IMR-90 (cell line): ENCODE data around the gene SDHA. TPM values are rescaled to one million over a fixed set of nuclear protein-coding genes. Genes with fewer than 3 reads are reported as not detected.

ENCODE experiments used
- ATAC-seq: fragments of 200-7000 bp; cut with Tn5 transposase; 2 replicates; pipeline ENCODE4 v1.9.1; 2020; ENCODE audit warnings: low read depth, mild to moderate bottlenecking, moderate library complexity
- BruUV-seq: library from RNA; stranded (reverse); fragments of 400-500 nt; replicated peaks from 2 replicates; lab custom pipeline; 2021; lab: Mats Ljungman, UMichigan
- CTCF ChIA-PET: fragments of 300-600 bp; formaldehyde crosslinking; extraction: SDS; loops from one replicate; lab custom pipeline; 2021; ENCODE audit warnings: antibody characterized with exemption; lab: Yijun Ruan, JAX
- POLR2A ChIA-PET: fragments of 300-600 bp; sonication (Branson Sonifier 250); formaldehyde crosslinking; loops from one replicate; lab custom pipeline; 2022; ENCODE audit warnings: antibody characterized with exemption; ENCODE audit not compliant: unreplicated experiment; lab: Charles Lee
- DNase-seq: peaks from one replicate; pipeline ENCODE4 v3.0.0; 2013
- H2AFZ ChIP-seq: replicated peaks from 2 replicates; pipeline ENCODE3; 2013; ENCODE audit warnings: low read length, mild to moderate bottlenecking; ENCODE audit not compliant: poor library complexity
- H2AK5ac ChIP-seq: 2 replicates; pipeline ENCODE4 v1.6.1; 2013; ENCODE audit warnings: low read depth, low read length, inconsistent platforms
- H2AK9ac ChIP-seq: replicated peaks from 2 replicates; pipeline ENCODE3; 2013; ENCODE audit warnings: mild to moderate bottlenecking, low read depth, low read length, moderate library complexity; ENCODE audit not compliant: poor library complexity
- H2BK120ac ChIP-seq: 2 replicates; pipeline ENCODE4 v1.6.1; 2013; ENCODE audit warnings: low read depth, low read length, inconsistent platforms
- H2BK15ac ChIP-seq: 3 replicates; pipeline ENCODE4 v1.6.1; 2013; ENCODE audit warnings: low read depth, low read length, inconsistent platforms
- H2BK20ac ChIP-seq: 2 replicates; pipeline ENCODE4 v1.6.1; 2013; ENCODE audit warnings: low read depth, mild to moderate bottlenecking, inconsistent platforms, low read length, moderate library complexity
- H2BK5ac ChIP-seq: 2 replicates; pipeline ENCODE4 v1.6.1; 2013; ENCODE audit warnings: mild to moderate bottlenecking, low read depth, low read length, inconsistent platforms; ENCODE audit not compliant: poor library complexity, severe bottlenecking
- H3K14ac ChIP-seq: replicated peaks from 2 replicates; pipeline ENCODE4 v1.6.1; 2013; ENCODE audit warnings: low read depth, low read length, inconsistent platforms
- H3K18ac ChIP-seq: 2 replicates; pipeline ENCODE4 v1.6.1; 2013; ENCODE audit warnings: low read depth, low read length, control low read depth
- H3K23ac ChIP-seq: 2 replicates; pipeline ENCODE4 v1.6.1; 2013; ENCODE audit warnings: low read depth, low read length, inconsistent platforms
- H3K27ac ChIP-seq: 2 replicates; pipeline ENCODE4 v1.5.1; 2013; ENCODE audit warnings: mild to moderate bottlenecking, control low read depth, low read length; ENCODE audit not compliant: insufficient read depth
- H3K27me3 ChIP-seq: 2 replicates; pipeline ENCODE4 v1.6.1; 2013; ENCODE audit warnings: low read length; ENCODE audit not compliant: control insufficient read depth, insufficient read depth
- H3K36me3 ChIP-seq: 2 replicates; pipeline ENCODE4 v1.6.1; 2013; ENCODE audit warnings: low read length, mixed read lengths; ENCODE audit not compliant: control insufficient read depth, insufficient read depth
- H3K4ac ChIP-seq: 2 replicates; pipeline ENCODE4 v1.6.1; 2013; ENCODE audit warnings: low read depth, low read length, inconsistent platforms
- H3K4me1 ChIP-seq: 2 replicates; pipeline ENCODE4 v1.6.1; 2013; ENCODE audit warnings: low read length, mixed read lengths; ENCODE audit not compliant: control insufficient read depth, insufficient read depth
- H3K4me2 ChIP-seq: 2 replicates; pipeline ENCODE4 v1.6.1; 2013; ENCODE audit warnings: low read depth, mild to moderate bottlenecking, control low read depth, low read length, moderate library complexity
- H3K4me3 ChIP-seq: 2 replicates; pipeline ENCODE4 v1.5.1; 2013; ENCODE audit warnings: low read depth, mild to moderate bottlenecking, control low read depth, low read length, moderate library complexity; ENCODE audit not compliant: insufficient read depth
- H3K56ac ChIP-seq: 2 replicates; pipeline ENCODE4 v1.6.1; 2013; ENCODE audit warnings: low read length, inconsistent platforms; ENCODE audit not compliant: insufficient read depth; ENCODE audit errors: extremely low read depth
- H3K79me1 ChIP-seq, 2 experiments: 2 replicates each; pipeline ENCODE4 v1.6.1; 2013; ENCODE audit warnings: low read length in 2 of 2, inconsistent platforms in 1 of 2, low read depth in 1 of 2
- H3K9ac ChIP-seq: 2 replicates; pipeline ENCODE4 v1.6.1; 2013; ENCODE audit warnings: low read depth, low read length, control low read depth
- H3K9me1 ChIP-seq: 2 replicates; pipeline ENCODE4 v1.6.1; 2013; ENCODE audit warnings: low read length, inconsistent platforms; ENCODE audit not compliant: insufficient read depth
- H3K9me3 ChIP-seq: 2 replicates; pipeline ENCODE4 v1.6.1; 2013; ENCODE audit warnings: low read length; ENCODE audit not compliant: control insufficient read depth, insufficient read depth
- H4K20me1 ChIP-seq: 2 replicates; pipeline ENCODE4 v1.6.1; 2013; ENCODE audit warnings: low read length, inconsistent platforms; ENCODE audit not compliant: insufficient read depth
- H4K5ac ChIP-seq: 2 replicates; pipeline ENCODE4 v1.6.1; 2013; ENCODE audit warnings: mild to moderate bottlenecking, low read depth, low read length, control low read depth
- H4K8ac ChIP-seq, 2 experiments: 2 replicates each; pipeline ENCODE4 v1.6.1; 2013; ENCODE audit warnings: low read depth in 2 of 2, low read length in 2 of 2, control low read depth in 1 of 2, inconsistent platforms in 1 of 2
- H4K91ac ChIP-seq: 2 replicates; pipeline ENCODE4 v1.6.1; 2013; ENCODE audit warnings: low read depth, low read length, inconsistent platforms; ENCODE audit not compliant: insufficient read depth
- BHLHE40 ChIP-seq: fragments of 150-350 bp; IDR thresholded peaks from 2 replicates; pipeline ENCODE4 v1.6.1; 2016; ENCODE audit warnings: mild to moderate bottlenecking, low read depth, low read length
- CHD1 ChIP-seq: IDR thresholded peaks from 2 replicates; pipeline ENCODE4 v1.6.1; 2012; ENCODE audit warnings: low read depth, low read length, improper control_type of control experiment
- FOS ChIP-seq: fragments of 150-350 bp; IDR thresholded peaks from 2 replicates; pipeline ENCODE4 v1.6.1; 2016; ENCODE audit warnings: low read depth, low read length
- MAFK ChIP-seq: IDR thresholded peaks from 2 replicates; pipeline ENCODE4 v1.6.1; 2012; ENCODE audit warnings: low read depth, low read length, improper control_type of control experiment
- MAZ ChIP-seq: IDR thresholded peaks from 2 replicates; pipeline ENCODE4 v1.6.1; 2012; ENCODE audit warnings: low read depth, mild to moderate bottlenecking, low read length, improper control_type of control experiment, moderate library complexity, borderline replicate concordance
- NFE2L2 ChIP-seq: fragments of 150-350 bp; IDR thresholded peaks from 2 replicates; pipeline ENCODE4 v1.6.1; 2016; ENCODE audit warnings: low read depth, mild to moderate bottlenecking, low read length
- POLR2A ChIP-seq: IDR thresholded peaks from 2 replicates; pipeline ENCODE4 v1.6.1; 2012; ENCODE audit warnings: mild to moderate bottlenecking, low read depth, low read length
- RAD21 ChIP-seq: IDR thresholded peaks from 2 replicates; pipeline ENCODE4 v1.6.1; 2012; ENCODE audit warnings: low read length, improper control_type of control experiment
- RCOR1 ChIP-seq: IDR thresholded peaks from 2 replicates; pipeline ENCODE4 v1.6.1; 2012; ENCODE audit warnings: mild to moderate bottlenecking, low read length, improper control_type of control experiment; ENCODE audit not compliant: insufficient replicate concordance
- RFX5 ChIP-seq: IDR thresholded peaks from 2 replicates; pipeline ENCODE4 v1.8.0; 2012; ENCODE audit warnings: low read depth, mild to moderate bottlenecking, low read length, moderate library complexity
- WGBS, 2 experiments: methylation state at CpG; one replicate each; pipeline versions ENCODE4 v1.1.5 to v1.1.7; 2013; ENCODE audit warnings: missing lambda C conversion rate in 2 of 2; ENCODE audit not compliant: insufficient read length in 1 of 2; ENCODE audit errors: extremely low coverage in 2 of 2; 5-methylcytosine and 5-hydroxymethylcytosine counted together
- dilution Hi-C: fragments of 300-500 bp; cut with HindIII; formaldehyde crosslinking; loops from one replicate; pipeline ENCODE4 v1.14.3; 2018; ENCODE audit warnings: low sequenced_read_pairs; ENCODE audit not compliant: unreplicated experiment
- in situ Hi-C: fragments of 300-500 bp; cut with MboI; formaldehyde crosslinking; loops from 3 replicates; pipeline ENCODE4 v1.14.3; 2019; ENCODE audit warnings: low sequenced_read_pairs, inconsistent platforms, mixed read lengths
- intact Hi-C: fragments of 100-400 bp; cut with micrococcal nuclease; formaldehyde crosslinking; loops from 2 replicates; pipeline ENCODE4 v1.10.0; 2022
- polyA plus RNA-seq, 3 experiments: library from polyadenylated mRNA; depleted of rRNA; stranded (reverse); fragments of >200 nt; gene quantifications; 2 replicates each; pipeline ENCODE4 v1.2.3, GENCODE V29; 2012; ENCODE audit warnings: low replicate concordance in 1 of 3
- total RNA-seq: library from RNA; depleted of rRNA; stranded (reverse); fragments of >200 nt; gene quantifications from 2 replicates; pipeline ENCODE4 v1.2.3, GENCODE V29; 2012
- TF ChIP-seq, protein P1 (sequence below): fragments of 150-350 bp; IDR thresholded peaks from 2 replicates; pipeline ENCODE4 v1.6.1; 2016; ENCODE audit warnings: low read depth, mild to moderate bottlenecking, low read length, moderate library complexity, borderline replicate concordance

SDHA gene
- total and polyA plus RNA-seq, 2 of the 4 experiments (the other 2 are of a cell fraction): 105 to 121 TPM

DNA sequence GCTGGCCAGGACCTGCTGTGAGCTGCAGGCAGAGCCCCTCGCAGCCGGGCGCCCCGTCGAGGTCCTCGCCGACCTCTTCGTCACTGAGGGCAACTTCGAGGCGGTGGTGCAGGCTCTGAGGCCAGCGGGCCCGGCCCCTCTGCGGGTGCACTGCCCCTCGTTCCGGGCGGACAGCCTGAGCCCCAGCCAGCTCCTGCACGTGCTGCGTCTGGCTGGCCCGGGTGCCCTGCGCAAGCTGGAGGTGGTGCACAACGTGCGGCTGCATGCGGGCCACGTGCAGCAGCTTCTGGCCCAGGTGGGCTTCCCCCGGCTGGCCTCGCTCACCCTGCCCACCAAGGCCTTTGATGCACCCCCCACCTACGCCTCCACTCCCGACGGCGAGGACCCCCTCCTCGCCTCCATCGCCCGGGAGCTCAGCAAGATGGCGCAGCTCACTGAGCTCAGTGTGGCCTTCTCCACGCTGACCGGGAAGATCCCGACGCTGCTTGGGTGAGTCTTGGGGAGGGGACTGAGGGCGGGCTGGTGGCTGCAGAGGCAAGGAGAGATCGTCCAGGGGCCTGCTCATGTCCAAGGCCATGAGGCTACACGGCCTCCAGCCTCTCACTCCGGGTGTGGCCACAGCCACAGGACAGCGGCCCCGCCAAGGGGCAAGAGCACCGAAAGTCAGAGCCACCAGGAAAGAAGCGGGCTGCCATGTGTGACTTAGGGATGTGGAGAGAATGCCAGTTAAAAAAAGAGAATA, 26.0 kb upstream of the SDHA start:
- Histone ChIP-seq H2BK120ac (no peak overlapping the region), H2BK20ac (no peak overlapping the region), H4K8ac (no peak overlapping the region), H2AFZ (no peak overlapping the region), H3K18ac (no peak overlapping the region), H3K9ac (no peak overlapping the region), H4K5ac (no peak overlapping the region), H3K4me1 (no peaks in the 10 kb centered on the region), H4K20me1 (peaks cover 2% of the 10 kb centered on the region; the same call in 1 of the 2 replicates), H3K79me1 (no peaks in the 10 kb centered on the region), H3K4me2 (no peak overlapping the region), H3K27ac (no peak overlapping the region), H2AK5ac (no peak overlapping the region), H3K36me3 (no peaks in the 10 kb centered on the region), H3K4ac (no peak overlapping the region), H3K23ac (no peak overlapping the region), H3K9me3 (no peaks in the 10 kb centered on the region), H3K4me3 (no peak overlapping the region), H2BK15ac (no peak overlapping the region), H2BK5ac (no peak overlapping the region), H2AK9ac (no peak overlapping the region), H4K91ac (no peak overlapping the region), H3K9me1 (peaks cover 3% of the 10 kb centered on the region; the same call in 1 of the 2 replicates), H3K14ac (no peak overlapping the region), H3K56ac (no peak overlapping the region), H3K27me3 (peaks cover 12% of the 10 kb centered on the region; the same call in 1 of the 2 replicates)
- DNase-seq (no peak), ATAC-seq (no peak)
- in situ Hi-C loops: no loop called here
- dilution Hi-C loops: no loop called here
- WGBS, 2 experiments: 80% methylated on average over 26 of the region's 46 CpGs; no CpG with 5 or more reads in 1 of the 2 experiments
- TF ChIP-seq, protein P1, sequence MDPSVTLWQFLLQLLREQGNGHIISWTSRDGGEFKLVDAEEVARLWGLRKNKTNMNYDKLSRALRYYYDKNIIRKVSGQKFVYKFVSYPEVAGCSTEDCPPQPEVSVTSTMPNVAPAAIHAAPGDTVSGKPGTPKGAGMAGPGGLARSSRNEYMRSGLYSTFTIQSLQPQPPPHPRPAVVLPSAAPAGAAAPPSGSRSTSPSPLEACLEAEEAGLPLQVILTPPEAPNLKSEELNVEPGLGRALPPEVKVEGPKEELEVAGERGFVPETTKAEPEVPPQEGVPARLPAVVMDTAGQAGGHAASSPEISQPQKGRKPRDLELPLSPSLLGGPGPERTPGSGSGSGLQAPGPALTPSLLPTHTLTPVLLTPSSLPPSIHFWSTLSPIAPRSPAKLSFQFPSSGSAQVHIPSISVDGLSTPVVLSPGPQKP: no peak
- TF ChIP-seq RAD21 (no peak), RCOR1 (no peak), BHLHE40 (no peak), MAZ (no peak), CHD1 (no peak), FOS (no peak), NFE2L2 (no peak), POLR2A (no peak), RFX5 (no peak), MAFK (no peak)
- ChIA-PET POLR2A (no interaction called here), CTCF (interaction anchor here (0.6 kb wide), 1 partner anchor 134 kb away, joined by 3 read pairs; no protein-coding TSS in a partner anchor)
- intact Hi-C loops: no loop called here
- no TSS peak for BruUV-seq
